ENCODE results near the gene VPS8. TPM values are rescaled to one million over a fixed set of nuclear protein-coding genes. Genes with fewer than 3 reads are reported as not detected.

Gene VPS8
- total and polyA plus RNA-seq, 2 donors (not counting 1 experiment from before 2014, with no cell fraction given) = 24.9 to 99.4 TPM

- no peaks in the 10 kb centered on the region for H4K20me1 ChIP-seq (ENCODE audit: control insufficient read depth, extremely low read depth, insufficient read depth, low read length)
- peaks cover 8% of the 10 kb centered on the region for H3K4me1 ChIP-seq (ENCODE audit: control insufficient read depth, extremely low read depth, insufficient read depth, low read length)
- no peak overlapping the region for H3K4me3 ChIP-seq (replicated peaks in 1 of 4; ENCODE audit: control extremely low read depth in 1 of 4, insufficient read depth in 1 of 4, low read depth in 3 of 4, low read length in 4 of 4)
- no peak overlapping the region for H2AFZ ChIP-seq (ENCODE audit: low read length)
- peak; percentile 95 to 97 for DNase-seq (ENCODE audit: low read depth in 2 of 2)
- H3K9ac ChIP-seq (ENCODE audit: insufficient read depth, low read length) = no peak overlapping the region
- H3K79me2 ChIP-seq (ENCODE audit: control insufficient read depth, insufficient read depth, low read length) = no peaks in the 10 kb centered on the region
- TF ChIP-seq CTCF (conservative IDR thresholded peaks at IDR 0.05 in 1 of 2, IDR thresholded peaks at IDR 0.05 in 1 of 2; ENCODE audit: low read depth in 1 of 2, low read length in 2 of 2) = peak; percentile 67 to 71
- TF ChIP-seq EZH2 (IDR thresholded peaks at IDR 0.05; ENCODE audit: low read length, missing control alignments) = no peak
- no peaks in the 10 kb centered on the region for H3K36me3 ChIP-seq (ENCODE audit: control insufficient read depth, insufficient read depth, low read length)
- no peaks in the 10 kb centered on the region for H3K27me3 ChIP-seq (ENCODE audit: control insufficient read depth, insufficient read depth, low read length)
- H3K9me3 ChIP-seq (ENCODE audit: control insufficient read depth, insufficient read depth, low read depth, low read length) = no peaks in the 10 kb centered on the region
- no peak overlapping the region for H3K27ac ChIP-seq (ENCODE audit: insufficient read depth, low read length)
- H3K4me2 ChIP-seq (ENCODE audit: extremely low read depth, insufficient read depth, low read length) = no peak overlapping the region
These were observed 34.2 kb upstream of the VPS8 start for GRCh38 chr3:184777566-184778356.

- Histone ChIP-seq H2AFZ (ENCODE audit: low read length) (no peak overlapping the region), H3K27me3 (ENCODE audit: control insufficient read depth, insufficient read depth, low read length) (no peaks in the 10 kb centered on the region), H3K9ac (ENCODE audit: insufficient read depth, low read length) (no peak overlapping the region), H3K4me2 (ENCODE audit: extremely low read depth, insufficient read depth, low read length) (peak overlapping the region; percentile 26), H3K36me3 (ENCODE audit: control insufficient read depth, insufficient read depth, low read length) (no peaks in the 10 kb centered on the region), H3K27ac (ENCODE audit: insufficient read depth, low read length) (no peak overlapping the region), H3K4me1 (ENCODE audit: control insufficient read depth, extremely low read depth, insufficient read depth, low read length) (peaks cover 4% of the 10 kb centered on the region), H3K4me3 (replicated peaks in 1 of 4; ENCODE audit: control extremely low read depth in 1 of 4, insufficient read depth in 1 of 4, low read depth in 3 of 4, low read length in 4 of 4) (no peak overlapping the region), H4K20me1 (ENCODE audit: control insufficient read depth, extremely low read depth, insufficient read depth, low read length) (no peaks in the 10 kb centered on the region), H3K9me3 (ENCODE audit: control insufficient read depth, insufficient read depth, low read depth, low read length) (no peaks in the 10 kb centered on the region), H3K79me2 (ENCODE audit: control insufficient read depth, insufficient read depth, low read length) (no peaks in the 10 kb centered on the region)
- TF ChIP-seq EZH2 (IDR thresholded peaks at IDR 0.05; ENCODE audit: low read length, missing control alignments) (no peak), CTCF (conservative IDR thresholded peaks at IDR 0.05 in 1 of 2, IDR thresholded peaks at IDR 0.05 in 1 of 2; ENCODE audit: low read depth in 1 of 2, low read length in 2 of 2) (no peak)
- DNase-seq (ENCODE audit: low read depth in 2 of 2) = no peak
These were observed 33.3 kb upstream of the VPS8 start for GRCh38 chr3:184778426-184779332.

- H3K27ac ChIP-seq (ENCODE audit: insufficient read depth, low read length) = no peak overlapping the region
- H3K9ac ChIP-seq (ENCODE audit: insufficient read depth, low read length) = no peak overlapping the region
- H4K20me1 ChIP-seq (ENCODE audit: control insufficient read depth, extremely low read depth, insufficient read depth, low read length) = no peaks in the 10 kb centered on the region
- H3K79me2 ChIP-seq (ENCODE audit: control insufficient read depth, insufficient read depth, low read length) = no peaks in the 10 kb centered on the region
- H3K4me3 ChIP-seq (replicated peaks in 1 of 4; ENCODE audit: control extremely low read depth in 1 of 4, insufficient read depth in 1 of 4, low read depth in 3 of 4, low read length in 4 of 4) = no peak overlapping the region
- H3K4me2 ChIP-seq (ENCODE audit: extremely low read depth, insufficient read depth, low read length) = no peak overlapping the region
- no peak for TF ChIP-seq EZH2 (IDR thresholded peaks at IDR 0.05; ENCODE audit: low read length, missing control alignments)
- TF ChIP-seq CTCF (conservative IDR thresholded peaks at IDR 0.05 in 1 of 2, IDR thresholded peaks at IDR 0.05 in 1 of 2; ENCODE audit: low read depth in 1 of 2, low read length in 2 of 2) = no peak
- H3K36me3 ChIP-seq (ENCODE audit: control insufficient read depth, insufficient read depth, low read length) = no peaks in the 10 kb centered on the region
- peaks cover 5% of the 10 kb centered on the region for H3K4me1 ChIP-seq (ENCODE audit: control insufficient read depth, extremely low read depth, insufficient read depth, low read length)
- no peak for DNase-seq (ENCODE audit: low read depth in 2 of 2)
- no peaks in the 10 kb centered on the region for H3K9me3 ChIP-seq (ENCODE audit: control insufficient read depth, insufficient read depth, low read depth, low read length)
- no peaks in the 10 kb centered on the region for H3K27me3 ChIP-seq (ENCODE audit: control insufficient read depth, insufficient read depth, low read length)
- no peak overlapping the region for H2AFZ ChIP-seq (ENCODE audit: low read length)
These were observed 30.9 kb upstream of the VPS8 start for GRCh38 chr3:184780981-184781515.
